ENCODE results near the gene ZNF354C. TPM values are rescaled to one million over a fixed set of nuclear protein-coding genes. Genes with fewer than 3 reads are reported as not detected.

The ZNF354C gene
- total and polyA plus RNA-seq, 9 of the 15 experiments (the other 6 are each of a cell fraction or from before 2014, with no cell fraction given) = 0.01 to 0.08 (median 0.03) TPM; not detected in 1

- Histone ChIP-seq H3K9ac (ENCODE audit: insufficient read depth in 1 of 2, low read depth in 2 of 2, low read length in 2 of 2) (no peak overlapping the region), H3K27ac (ENCODE audit: extremely low read depth, low read depth, low read length) (no peak overlapping the region), H3K4me1 (replicated peaks in 1 of 2; ENCODE audit: control insufficient read depth in 2 of 2, insufficient read depth in 2 of 2, low read length in 2 of 2) (no peaks in the 10 kb centered on the region), H4K20me1 (replicated peaks; ENCODE audit: control insufficient read depth, insufficient read depth, low read length) (no peaks in the 10 kb centered on the region), H3K4me2 (ENCODE audit: insufficient read depth, low read length) (no peak overlapping the region), H3K36me3 (ENCODE audit: control insufficient read depth, insufficient read depth, low read length) (no peaks in the 10 kb centered on the region), H3K79me2 (ENCODE audit: control insufficient read depth, insufficient read depth, low read length) (no peaks in the 10 kb centered on the region), H2AFZ (ENCODE audit: low read depth, low read length) (no peak overlapping the region), H3K4me3 (no peak overlapping the region), H3K27me3 (ENCODE audit: control insufficient read depth in 2 of 2, insufficient read depth in 2 of 2, low read length in 2 of 2) (peaks cover 0 to 31% of the 10 kb centered on the region in 2 experiments; a peak in 2 of 5 replicates), H3K9me1 (ENCODE audit: control insufficient read depth, insufficient read depth, low read length) (no peaks in the 10 kb centered on the region), H3K9me3 (replicated peaks; ENCODE audit: control insufficient read depth, insufficient read depth, low read depth, low read length) (no peaks in the 10 kb centered on the region)
- in situ Hi-C loops (cut with MboI) = no loop called here
- no peak for FAIRE-seq
- no peak for DNase-seq (ENCODE audit: extremely low read depth in 1 of 4, low spot score in 3 of 4)
- 2% methylated on average over 9 of the region's 10 CpGs for WGBS (ENCODE audit: insufficient coverage, low coverage, missing lambda C conversion rate)
- TF ChIP-seq ZNF140 (CRISPR knock-in tag; IDR thresholded peaks at IDR 0.05) = no peak
- TF ChIP-seq RHOXF2B (CRISPR knock-in tag; conservative IDR thresholded peaks at IDR 0.05) = no peak
- TF ChIP-seq GTF2A2 (tag; IDR thresholded peaks at IDR 0.05) = no peak
- no peak for TF ChIP-seq POU5F1 (IDR thresholded peaks at IDR 0.05; ENCODE audit: borderline replicate concordance, low read depth, low read length, partially characterized antibody)
- TF ChIP-seq ZNF121 (CRISPR knock-in tag; conservative IDR thresholded peaks at IDR 0.05) = no peak
- no peak for TF ChIP-seq MTA3 (IDR thresholded peaks at IDR 0.05; ENCODE audit: borderline replicate concordance)
- no peak for TF ChIP-seq HNRNPK (IDR thresholded peaks at IDR 0.05; ENCODE audit: low read depth, low read length, poor library complexity, severe bottlenecking)
- no peak for TF ChIP-seq ILK (tag; IDR thresholded peaks at IDR 0.05; ENCODE audit: borderline replicate concordance, low read depth)
- no peak for TF ChIP-seq MBD1 (CRISPR knock-in tag; IDR thresholded peaks at IDR 0.05)
- TF ChIP-seq ADNP (tag; IDR thresholded peaks at IDR 0.05) = no peak
- intact Hi-C loops (cut with micrococcal nuclease) = no loop called here
- ATAC-seq = no peak
- no TSS peak for BruUV-seq (replicated peaks)
- ChIA-PET POLR2A (interaction anchor here (1.1 kb wide), 1 partner anchor 1561 kb away, joined by 3 read pairs; no protein-coding TSS in a partner anchor), CTCF (ENCODE audit: low intra/inter-chr PET ratio) (no interaction called here)
Observed at GRCh38 chr5:179118756-179119414, 58.7 kb downstream of the ZNF354C start.
